ENCODE results near the gene SPRR4.

SPRR4 gene

GRCh38 chr1:152970495-152970894 is at the start of gene SPRR4:
Gene SPRR4 (plus strand): TSS chr1:152970648. CDS start chr1:152971891, 1,243 bp downstream.
- no peak within 1 kb of the TSS for H3K27ac ChIP-seq (ENCODE audit: low read depth, low read length)
- no peak within 1 kb of the TSS for H2AFZ ChIP-seq (ENCODE audit: low read length, unreplicated experiment)
- H3K27me3 ChIP-seq (ENCODE audit: insufficient read depth, low read length), result no peaks in the 10 kb centered on the region
- no peaks in the 10 kb centered on the region for H3K4me1 ChIP-seq (ENCODE audit: control insufficient read depth, insufficient read depth, low read length, unreplicated experiment)
- no peaks in the 10 kb centered on the region for H3K36me3 ChIP-seq (ENCODE audit: insufficient read depth, low read length)
- no peaks in the 10 kb centered on the region for H3K79me2 ChIP-seq (ENCODE audit: control insufficient read depth, insufficient read depth, low read length, unreplicated experiment)
- no peak within 1 kb of the TSS for H3K4me3 ChIP-seq (ENCODE audit: low read depth, low read length)

- Histone ChIP-seq H3K79me2 (ENCODE audit: control insufficient read depth, insufficient read depth, low read length, unreplicated experiment) (no peaks in the 10 kb centered on the region), H3K4me1 (ENCODE audit: control insufficient read depth, insufficient read depth, low read length, unreplicated experiment) (no peaks in the 10 kb centered on the region), H3K27ac (ENCODE audit: low read depth, low read length) (no peak overlapping the region), H2AFZ (ENCODE audit: low read length, unreplicated experiment) (no peak overlapping the region), H3K27me3 (ENCODE audit: insufficient read depth, low read length) (no peaks in the 10 kb centered on the region), H3K4me3 (ENCODE audit: low read depth, low read length) (no peak overlapping the region), H3K36me3 (ENCODE audit: insufficient read depth, low read length) (no peaks in the 10 kb centered on the region)
Measured at GRCh38 chr1:152924191-152924590, 46.3 kb upstream of the SPRR4 start.

DNA sequence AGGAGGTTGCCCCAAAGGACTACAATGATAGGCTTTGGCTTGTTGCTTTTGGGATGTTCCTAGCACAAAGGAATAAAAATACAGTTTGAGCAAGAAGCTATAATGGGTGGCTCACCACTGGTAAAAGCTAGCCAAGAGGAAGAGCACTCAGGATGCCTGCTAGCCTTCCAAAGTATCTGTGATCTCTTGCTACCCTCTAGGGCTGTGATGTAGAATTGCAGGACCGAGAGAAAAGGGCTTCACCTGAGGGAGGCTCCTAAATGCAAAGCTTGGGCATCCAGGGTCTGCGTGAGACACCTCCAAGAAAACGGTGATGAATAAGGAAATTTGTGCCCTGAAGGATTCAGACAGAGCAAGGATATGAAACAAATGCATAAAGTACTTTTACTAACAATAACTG is 44.4 kb upstream of the SPRR4 start:
- no peaks in the 10 kb centered on the region for H3K36me3 ChIP-seq (ENCODE audit: insufficient read depth, low read length)
- no peak overlapping the region for H3K4me3 ChIP-seq (ENCODE audit: low read depth, low read length)
- no peaks in the 10 kb centered on the region for H3K27me3 ChIP-seq (ENCODE audit: insufficient read depth, low read length)
- no peak overlapping the region for H2AFZ ChIP-seq (ENCODE audit: low read length, unreplicated experiment)
- H3K27ac ChIP-seq (ENCODE audit: low read depth, low read length), result no peak overlapping the region
- H3K79me2 ChIP-seq (ENCODE audit: control insufficient read depth, insufficient read depth, low read length, unreplicated experiment), result no peaks in the 10 kb centered on the region
- no peaks in the 10 kb centered on the region for H3K4me1 ChIP-seq (ENCODE audit: control insufficient read depth, insufficient read depth, low read length, unreplicated experiment)

GRCh38 chr1:152928671-152929070 is 41.8 kb upstream of the SPRR4 start:
- no peak overlapping the region for H2AFZ ChIP-seq (ENCODE audit: low read length, unreplicated experiment)
- no peaks in the 10 kb centered on the region for H3K36me3 ChIP-seq (ENCODE audit: insufficient read depth, low read length)
- H3K27ac ChIP-seq (ENCODE audit: low read depth, low read length), result no peak overlapping the region
- H3K27me3 ChIP-seq (ENCODE audit: insufficient read depth, low read length), result no peaks in the 10 kb centered on the region
- H3K4me3 ChIP-seq (ENCODE audit: low read depth, low read length), result no peak overlapping the region
- no peaks in the 10 kb centered on the region for H3K4me1 ChIP-seq (ENCODE audit: control insufficient read depth, insufficient read depth, low read length, unreplicated experiment)
- H3K79me2 ChIP-seq (ENCODE audit: control insufficient read depth, insufficient read depth, low read length, unreplicated experiment), result no peaks in the 10 kb centered on the region

DNA sequence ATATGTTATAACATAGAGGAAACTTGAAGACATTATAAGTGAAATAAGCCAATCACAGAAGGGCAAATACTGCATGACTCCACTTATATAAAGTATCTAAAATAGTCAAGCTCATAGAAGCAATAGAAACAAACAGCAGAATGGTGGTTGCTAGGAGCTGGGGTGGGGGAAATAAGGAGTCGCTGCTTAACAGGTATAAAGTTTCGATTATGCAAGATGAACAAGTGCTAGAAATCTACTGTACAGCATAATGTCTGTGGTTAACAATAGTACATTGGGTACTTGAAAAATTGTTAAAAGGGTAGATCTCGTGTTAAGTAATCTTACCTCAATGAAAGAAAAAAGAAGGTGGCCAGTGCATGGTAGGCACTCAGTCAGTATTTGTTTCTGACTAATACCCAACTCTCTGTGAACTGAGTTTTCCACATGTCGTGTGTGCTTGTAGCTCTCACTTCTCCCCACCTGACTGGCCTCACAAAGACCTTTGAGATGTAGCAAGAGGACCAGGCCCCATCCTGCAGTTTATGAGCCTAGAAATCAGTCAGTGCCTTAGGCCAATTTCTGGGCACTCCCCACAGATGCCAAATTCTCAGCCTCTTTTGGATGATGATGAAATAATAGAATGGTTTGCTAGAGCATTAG is 38.2 kb upstream of the SPRR4 start:
- Histone ChIP-seq H3K79me2 (ENCODE audit: control insufficient read depth, insufficient read depth, low read length, unreplicated experiment) (no peaks in the 10 kb centered on the region), H3K27ac (ENCODE audit: low read depth, low read length) (no peak overlapping the region), H2AFZ (ENCODE audit: low read length, unreplicated experiment) (no peak overlapping the region), H3K36me3 (ENCODE audit: insufficient read depth, low read length) (no peaks in the 10 kb centered on the region), H3K27me3 (ENCODE audit: insufficient read depth, low read length) (no peaks in the 10 kb centered on the region), H3K4me1 (ENCODE audit: control insufficient read depth, insufficient read depth, low read length, unreplicated experiment) (no peaks in the 10 kb centered on the region), H3K4me3 (ENCODE audit: low read depth, low read length) (no peak overlapping the region)

GRCh38 chr1:152933196-152933595 is 37.3 kb upstream of the SPRR4 start:
- Histone ChIP-seq H3K4me1 (ENCODE audit: control insufficient read depth, insufficient read depth, low read length, unreplicated experiment) (no peaks in the 10 kb centered on the region), H3K27ac (ENCODE audit: low read depth, low read length) (no peak overlapping the region), H3K4me3 (ENCODE audit: low read depth, low read length) (no peak overlapping the region), H2AFZ (ENCODE audit: low read length, unreplicated experiment) (no peak overlapping the region), H3K79me2 (ENCODE audit: control insufficient read depth, insufficient read depth, low read length, unreplicated experiment) (no peaks in the 10 kb centered on the region), H3K36me3 (ENCODE audit: insufficient read depth, low read length) (no peaks in the 10 kb centered on the region), H3K27me3 (ENCODE audit: insufficient read depth, low read length) (no peaks in the 10 kb centered on the region)

GRCh38 chr1:152940614-152941013 is 29.8 kb upstream of the SPRR4 start:
- Histone ChIP-seq H3K4me3 (ENCODE audit: low read depth, low read length) (no peak overlapping the region), H3K79me2 (ENCODE audit: control insufficient read depth, insufficient read depth, low read length, unreplicated experiment) (no peaks in the 10 kb centered on the region), H3K4me1 (ENCODE audit: control insufficient read depth, insufficient read depth, low read length, unreplicated experiment) (no peaks in the 10 kb centered on the region), H3K27me3 (ENCODE audit: insufficient read depth, low read length) (no peaks in the 10 kb centered on the region), H2AFZ (ENCODE audit: low read length, unreplicated experiment) (no peak overlapping the region), H3K36me3 (ENCODE audit: insufficient read depth, low read length) (no peaks in the 10 kb centered on the region), H3K27ac (ENCODE audit: low read depth, low read length) (no peak overlapping the region)

DNA sequence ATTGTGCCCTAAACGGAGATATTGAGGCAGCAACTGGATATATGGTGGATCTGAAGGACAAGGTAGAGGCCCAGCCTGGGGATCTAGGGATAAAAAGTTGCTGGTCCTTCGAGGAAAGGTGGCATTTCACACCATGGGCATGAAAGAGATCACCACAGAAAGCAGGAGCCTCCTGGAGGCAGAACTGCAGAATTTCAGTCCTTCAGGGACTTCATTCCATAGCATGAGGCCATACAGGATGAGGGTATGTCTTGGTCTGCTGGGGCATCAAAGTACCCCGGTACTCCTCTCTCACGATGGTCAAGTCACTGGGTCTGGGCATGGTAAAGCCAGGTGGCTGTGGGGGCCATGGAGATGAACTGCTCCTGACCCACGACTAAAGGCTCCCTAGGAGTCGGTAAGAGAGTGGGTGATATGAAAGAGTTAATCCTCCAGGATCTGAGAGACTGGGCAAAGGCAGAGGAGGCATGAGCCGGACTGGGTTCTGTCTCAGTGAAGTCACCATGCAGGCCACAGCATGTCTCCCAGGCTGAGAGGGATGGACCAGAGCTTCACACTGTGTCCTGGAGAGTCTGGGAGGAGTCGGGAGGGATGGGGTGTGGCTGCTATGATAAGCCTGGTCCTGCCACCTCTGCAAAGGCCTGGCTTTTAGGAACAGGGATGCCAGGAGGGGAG is 29.3 kb upstream of the SPRR4 start:
- Histone ChIP-seq H3K27me3 (ENCODE audit: insufficient read depth, low read length) (no peaks in the 10 kb centered on the region), H2AFZ (ENCODE audit: low read length, unreplicated experiment) (no peak overlapping the region), H3K4me1 (ENCODE audit: control insufficient read depth, insufficient read depth, low read length, unreplicated experiment) (no peaks in the 10 kb centered on the region), H3K79me2 (ENCODE audit: control insufficient read depth, insufficient read depth, low read length, unreplicated experiment) (no peaks in the 10 kb centered on the region), H3K4me3 (ENCODE audit: low read depth, low read length) (no peak overlapping the region), H3K36me3 (ENCODE audit: insufficient read depth, low read length) (no peaks in the 10 kb centered on the region), H3K27ac (ENCODE audit: low read depth, low read length) (no peak overlapping the region)

- Histone ChIP-seq H3K27me3 (ENCODE audit: insufficient read depth, low read length) (no peaks in the 10 kb centered on the region), H3K4me1 (ENCODE audit: control insufficient read depth, insufficient read depth, low read length, unreplicated experiment) (no peaks in the 10 kb centered on the region), H3K4me3 (ENCODE audit: low read depth, low read length) (no peak overlapping the region), H3K27ac (ENCODE audit: low read depth, low read length) (no peak overlapping the region), H3K79me2 (ENCODE audit: control insufficient read depth, insufficient read depth, low read length, unreplicated experiment) (no peaks in the 10 kb centered on the region), H2AFZ (ENCODE audit: low read length, unreplicated experiment) (no peak overlapping the region), H3K36me3 (ENCODE audit: insufficient read depth, low read length) (no peaks in the 10 kb centered on the region)
Measured at GRCh38 chr1:152942161-152942560, 28.3 kb upstream of the SPRR4 start.

- no peaks in the 10 kb centered on the region for H3K36me3 ChIP-seq (ENCODE audit: insufficient read depth, low read length)
- no peaks in the 10 kb centered on the region for H3K27me3 ChIP-seq (ENCODE audit: insufficient read depth, low read length)
- H3K4me1 ChIP-seq (ENCODE audit: control insufficient read depth, insufficient read depth, low read length, unreplicated experiment), result no peaks in the 10 kb centered on the region
- no peak overlapping the region for H2AFZ ChIP-seq (ENCODE audit: low read length, unreplicated experiment)
- no peaks in the 10 kb centered on the region for H3K79me2 ChIP-seq (ENCODE audit: control insufficient read depth, insufficient read depth, low read length, unreplicated experiment)
- H3K4me3 ChIP-seq (ENCODE audit: low read depth, low read length), result no peak overlapping the region
- no peak overlapping the region for H3K27ac ChIP-seq (ENCODE audit: low read depth, low read length)
Measured at GRCh38 chr1:152946248-152946647, 24.2 kb upstream of the SPRR4 start.

- Histone ChIP-seq H3K27me3 (ENCODE audit: insufficient read depth, low read length) (no peaks in the 10 kb centered on the region), H3K79me2 (ENCODE audit: control insufficient read depth, insufficient read depth, low read length, unreplicated experiment) (no peaks in the 10 kb centered on the region), H2AFZ (ENCODE audit: low read length, unreplicated experiment) (no peak within 1 kb of the TSS), H3K4me1 (ENCODE audit: control insufficient read depth, insufficient read depth, low read length, unreplicated experiment) (no peaks in the 10 kb centered on the region), H3K27ac (ENCODE audit: low read depth, low read length) (no peak within 1 kb of the TSS), H3K4me3 (ENCODE audit: low read depth, low read length) (no peak within 1 kb of the TSS), H3K36me3 (ENCODE audit: insufficient read depth, low read length) (no peaks in the 10 kb centered on the region)
Measured at GRCh38 chr1:152946651-152947256, 23.7 kb upstream of the SPRR4 start, which contains the start of gene SPRR5. Gene SPRR5 (plus strand): TSS chr1:152947206. CDS start chr1:152948555, 1,349 bp downstream.
